Nephron progenitor cell (in vitro differentiated cells): Measurements from ENCODE around the gene MYCBP.

Experiments used
- DNase-seq: peaks from one replicate; pipeline ENCODE4 v3.0.0; 2021
- H3K27ac Mint-ChIP-seq: 2 replicates; pipeline ENCODE4 v1.8.0; 2021; ENCODE audit warnings: mild to moderate bottlenecking, moderate library complexity, mixed read lengths
- H3K27me3 Mint-ChIP-seq: 2 replicates; pipeline ENCODE4 v1.8.0; 2021; ENCODE audit warnings: mild to moderate bottlenecking, low read depth, mixed read lengths; ENCODE audit not compliant: poor library complexity
- H3K36me3 Mint-ChIP-seq: 2 replicates; pipeline ENCODE4 v1.8.0; 2021; ENCODE audit warnings: low read depth, mixed read lengths
- H3K4me1 Mint-ChIP-seq: 2 replicates; pipeline ENCODE4 v1.8.0; 2021; ENCODE audit warnings: mixed read lengths
- H3K4me3 Mint-ChIP-seq: 2 replicates; pipeline ENCODE4 v1.8.0; 2021; ENCODE audit warnings: mild to moderate bottlenecking, moderate library complexity, mixed read lengths
- H3K9me3 Mint-ChIP-seq: 2 replicates; pipeline ENCODE4 v1.8.0; 2021; ENCODE audit warnings: mild to moderate bottlenecking, moderate library complexity, mixed read lengths
- TF ChIP-seq, protein P1 (sequence below): fragments of 200-600 bp; sonication (generic); IDR thresholded peaks from 2 replicates; pipeline ENCODE4 v1.5.0; 2021; ENCODE audit warnings: antibody characterized with exemption

Gene MYCBP

DNA sequence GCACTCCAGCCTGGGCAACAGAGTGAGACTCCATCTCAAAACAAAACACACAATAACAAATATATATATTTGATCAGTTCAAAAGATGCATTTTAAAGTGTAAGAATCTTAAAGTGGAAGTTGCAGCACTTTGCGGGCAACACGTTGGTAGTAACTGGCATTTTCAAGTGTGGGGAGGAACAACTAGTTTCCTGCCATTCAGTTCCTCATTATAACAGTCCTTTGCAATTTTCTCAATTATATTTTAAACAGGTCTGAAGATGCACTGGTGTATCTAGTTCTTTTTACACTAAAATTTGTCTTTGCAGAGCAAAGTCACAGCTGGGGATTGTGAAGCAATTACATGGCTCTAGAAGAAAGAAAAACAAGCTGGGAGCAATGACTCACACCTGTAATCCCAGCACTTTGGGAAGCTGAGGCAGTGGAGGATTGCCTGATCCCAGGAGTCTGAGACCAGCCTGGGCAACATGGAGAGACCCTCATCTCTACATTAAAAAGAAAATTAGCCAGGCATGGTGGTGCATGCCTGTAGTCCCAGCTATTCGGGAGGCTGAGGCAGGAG lies 38.8 kb downstream of the MYCBP start:
- Mint-ChIP-seq H3K4me3 (no peak overlapping the region), H3K27me3 (peaks cover 26% of the 10 kb centered on the region), H3K36me3 (peaks cover 9% of the 10 kb centered on the region), H3K27ac (no peak overlapping the region), H3K9me3 (no peaks in the 10 kb centered on the region), H3K4me1 (peaks cover 18% of the 10 kb centered on the region)
- no peak for DNase-seq
- TF ChIP-seq, protein P1, sequence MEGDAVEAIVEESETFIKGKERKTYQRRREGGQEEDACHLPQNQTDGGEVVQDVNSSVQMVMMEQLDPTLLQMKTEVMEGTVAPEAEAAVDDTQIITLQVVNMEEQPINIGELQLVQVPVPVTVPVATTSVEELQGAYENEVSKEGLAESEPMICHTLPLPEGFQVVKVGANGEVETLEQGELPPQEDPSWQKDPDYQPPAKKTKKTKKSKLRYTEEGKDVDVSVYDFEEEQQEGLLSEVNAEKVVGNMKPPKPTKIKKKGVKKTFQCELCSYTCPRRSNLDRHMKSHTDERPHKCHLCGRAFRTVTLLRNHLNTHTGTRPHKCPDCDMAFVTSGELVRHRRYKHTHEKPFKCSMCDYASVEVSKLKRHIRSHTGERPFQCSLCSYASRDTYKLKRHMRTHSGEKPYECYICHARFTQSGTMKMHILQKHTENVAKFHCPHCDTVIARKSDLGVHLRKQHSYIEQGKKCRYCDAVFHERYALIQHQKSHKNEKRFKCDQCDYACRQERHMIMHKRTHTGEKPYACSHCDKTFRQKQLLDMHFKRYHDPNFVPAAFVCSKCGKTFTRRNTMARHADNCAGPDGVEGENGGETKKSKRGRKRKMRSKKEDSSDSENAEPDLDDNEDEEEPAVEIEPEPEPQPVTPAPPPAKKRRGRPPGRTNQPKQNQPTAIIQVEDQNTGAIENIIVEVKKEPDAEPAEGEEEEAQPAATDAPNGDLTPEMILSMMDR, result no peak

DNA sequence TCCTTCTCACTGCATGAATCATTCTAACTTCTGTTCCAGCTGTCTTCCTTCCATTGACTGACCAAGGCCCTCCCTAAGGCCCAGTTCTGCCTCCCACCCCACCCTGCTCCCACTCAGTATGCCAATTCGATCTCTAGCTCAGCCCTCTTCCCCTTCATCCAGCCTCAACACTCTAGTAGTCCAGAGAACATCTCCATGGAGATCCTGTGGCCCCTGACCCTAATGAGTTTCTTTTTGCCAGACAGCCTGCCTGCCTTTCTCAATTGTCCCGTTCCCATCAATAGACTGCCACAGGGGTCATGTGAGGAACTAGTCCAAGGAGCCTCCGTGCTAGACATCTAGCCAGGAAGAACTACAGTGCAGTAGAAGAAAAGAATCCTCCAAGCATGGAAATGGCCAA lies 40.0 kb downstream of the MYCBP start:
- Mint-ChIP-seq H3K27me3 (peaks cover 32% of the 10 kb centered on the region), H3K4me1 (peaks cover 23% of the 10 kb centered on the region), H3K36me3 (no peaks in the 10 kb centered on the region), H3K27ac (no peak overlapping the region), H3K4me3 (no peak overlapping the region), H3K9me3 (no peaks in the 10 kb centered on the region)
- TF ChIP-seq, protein P1, result no peak
- no peak for DNase-seq

- no peaks in the 10 kb centered on the region for H3K9me3 Mint-ChIP-seq
- H3K36me3 Mint-ChIP-seq, result no peaks in the 10 kb centered on the region
- TF ChIP-seq, protein P1, result no peak
- DNase-seq, result no peak
- peaks cover 32% of the 10 kb centered on the region for H3K27me3 Mint-ChIP-seq
- no peak overlapping the region for H3K27ac Mint-ChIP-seq
- no peak overlapping the region for H3K4me3 Mint-ChIP-seq
- H3K4me1 Mint-ChIP-seq, result peaks cover 23% of the 10 kb centered on the region
Measured at GRCh38 chr1:38832370-38832734, 40.8 kb downstream of the MYCBP start.

DNA sequence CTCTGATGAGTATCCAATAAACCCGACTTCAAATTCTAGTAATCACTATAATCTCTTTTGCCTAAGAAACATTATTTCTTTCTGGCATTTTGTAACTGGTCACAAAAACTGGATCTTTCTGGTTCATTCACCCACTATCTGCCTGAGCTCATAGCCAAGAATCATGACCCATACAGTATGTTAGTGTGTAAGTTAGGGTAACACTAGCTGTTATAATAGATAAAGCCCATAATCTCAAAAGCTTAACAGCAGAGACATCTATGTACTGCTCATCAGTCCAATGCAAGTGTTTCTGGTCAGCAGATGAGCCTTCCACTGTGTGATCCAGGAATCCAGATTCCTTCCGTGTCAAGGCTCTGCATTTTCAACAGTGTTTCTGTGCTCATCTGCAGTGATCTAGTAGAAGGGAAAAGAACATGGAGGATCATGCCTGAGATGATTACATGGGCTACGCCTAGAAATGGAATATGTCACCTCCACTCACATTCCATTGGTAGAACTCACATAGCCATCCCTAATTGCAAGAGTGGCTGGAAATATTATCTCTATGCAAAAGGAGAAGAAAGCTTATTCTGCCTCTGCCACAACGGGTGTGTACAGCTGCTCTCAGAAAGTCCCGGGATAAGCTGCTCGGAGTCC lies 41.3 kb downstream of the MYCBP start:
- Mint-ChIP-seq H3K4me1 (peaks cover 23% of the 10 kb centered on the region), H3K4me3 (no peak overlapping the region), H3K9me3 (no peaks in the 10 kb centered on the region), H3K27ac (no peak overlapping the region), H3K36me3 (no peaks in the 10 kb centered on the region), H3K27me3 (peaks cover 32% of the 10 kb centered on the region)
- DNase-seq, result no peak
- TF ChIP-seq, protein P1, result no peak

DNA sequence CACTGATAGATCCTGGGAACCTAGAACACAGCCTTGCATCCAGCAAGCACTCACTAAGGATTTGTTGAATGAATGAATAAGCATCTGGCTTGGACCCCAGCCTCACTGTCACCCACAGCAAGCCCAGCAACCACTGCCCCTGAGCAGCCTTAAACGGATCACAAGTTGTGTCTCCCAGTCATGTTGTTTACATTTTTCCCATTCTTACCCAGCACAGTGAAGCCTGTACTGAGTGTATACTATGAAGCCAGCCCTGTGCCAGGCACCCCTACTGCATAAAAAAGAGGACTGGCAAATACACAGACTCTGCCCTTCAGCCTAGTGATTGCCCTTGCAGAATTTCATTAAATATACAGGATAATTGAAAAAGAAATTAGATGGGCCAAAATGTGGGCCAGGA lies 43.8 kb downstream of the MYCBP start:
- Mint-ChIP-seq H3K27me3 (peaks cover 44% of the 10 kb centered on the region), H3K4me3 (no peak overlapping the region), H3K9me3 (no peaks in the 10 kb centered on the region), H3K27ac (no peak overlapping the region), H3K36me3 (no peaks in the 10 kb centered on the region), H3K4me1 (peaks cover 23% of the 10 kb centered on the region)
- TF ChIP-seq, protein P1, result no peak
- DNase-seq, result no peak

DNA sequence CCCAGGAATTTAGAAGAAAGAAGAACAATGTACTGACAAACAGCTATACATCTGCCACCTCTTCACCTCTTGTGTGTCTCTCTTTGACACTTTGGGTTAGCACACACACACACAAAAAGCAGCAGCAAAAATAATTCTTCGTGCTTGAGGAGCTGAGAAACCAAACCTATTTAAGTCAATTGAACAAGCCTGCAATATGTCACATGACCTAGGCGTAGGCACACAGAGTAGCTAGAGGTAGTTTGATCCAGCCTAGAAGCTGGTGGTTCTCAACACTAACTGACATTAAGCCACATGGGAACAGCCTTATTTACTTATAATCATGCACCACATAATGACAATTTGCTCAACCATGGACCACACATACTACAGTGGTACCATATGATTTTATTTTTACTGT lies 45.8 kb downstream of the MYCBP start:
- Mint-ChIP-seq H3K4me3 (no peak overlapping the region), H3K27me3 (peaks cover 37% of the 10 kb centered on the region), H3K27ac (no peak overlapping the region), H3K9me3 (no peaks in the 10 kb centered on the region), H3K4me1 (peaks cover 24% of the 10 kb centered on the region), H3K36me3 (no peaks in the 10 kb centered on the region)
- DNase-seq, result no peak
- TF ChIP-seq, protein P1, result no peak
